Prostate gland (tissue), 2 donors: Measurements from ENCODE around the gene NEMP2. TPM values are rescaled to one million over a fixed set of nuclear protein-coding genes. Genes with fewer than 3 reads are reported as not detected.

ENCODE experiments used
- small RNA-seq, 2 donors: library from RNA; depleted of rRNA; stranded (forward); fragments of <200 nt; gene quantifications; one replicate each; pipeline ENCODE3, GENCODE V24; 2016
- total RNA-seq, 2 donors: library from RNA; depleted of rRNA; stranded (reverse); fragments of >200 nt; gene quantifications; one replicate each; pipeline ENCODE4 v1.1.0, GENCODE V29; 2016

The NEMP2 gene
- total RNA-seq, 2 donors from 2014 or later, result 4.6 to 14.0 TPM

Small RNA genes lying within 50 kb of the gene (small RNA-seq; reads per million reads assigned to genes)
- 0 reads per million in 2 donors for gene RN7SKP179

Other genes starting within 250 kb of the NEMP2 start
- gene HIBCH, start 214.9 kb downstream of the NEMP2 start, total RNA-seq, result 10 to 100 TPM; 25.3 to 27.8 TPM
- 10 to 100 TPM; 13.0 to 34.4 TPM for gene INPP1, start 191.1 kb downstream of the NEMP2 start, total RNA-seq
- gene MFSD6, start 126.4 kb downstream of the NEMP2 start, total RNA-seq, result 100 to 1,000 TPM in 1 of 2 donors, 10 to 100 TPM in 1; 89.1 to 114 TPM
- gene NAB1, start 114.4 kb upstream of the NEMP2 start, total RNA-seq, result 10 to 100 TPM; 36.6 to 48.6 TPM